Measurements from ENCODE around the gene AAR2. TPM values are rescaled to one million over a fixed set of nuclear protein-coding genes. Genes with fewer than 3 reads are reported as not detected.

AAR2 gene
- total RNA-seq, 1 donor from 2014 or later: 32.8 TPM

GRCh38 chr20:36205026-36205425, 31.3 kb upstream of the AAR2 start:
- Mint-ChIP-seq H3K27ac (ENCODE audit: unreplicated experiment) (no peak overlapping the region), H3K27me3 (ENCODE audit: unreplicated experiment) (no peaks in the 10 kb centered on the region), H3K36me3 (ENCODE audit: unreplicated experiment) (peaks cover 18% of the 10 kb centered on the region), H3K4me3 (ENCODE audit: unreplicated experiment) (no peak overlapping the region), H3K4me1 (ENCODE audit: unreplicated experiment) (no peaks in the 10 kb centered on the region), H3K9me3 (ENCODE audit: unreplicated experiment) (no peaks in the 10 kb centered on the region)
- DNase-seq (ENCODE audit: extremely low spot score, unreplicated experiment): no peak
- no peak for TF ChIP-seq CTCF (IDR thresholded peaks at IDR 0.05)

GRCh38 chr20:36206068-36206467, 30.2 kb upstream of the AAR2 start:
- peaks cover 19% of the 10 kb centered on the region for H3K36me3 Mint-ChIP-seq (ENCODE audit: unreplicated experiment)
- TF ChIP-seq CTCF (IDR thresholded peaks at IDR 0.05): no peak
- no peak overlapping the region for H3K4me3 Mint-ChIP-seq (ENCODE audit: unreplicated experiment)
- no peaks in the 10 kb centered on the region for H3K9me3 Mint-ChIP-seq (ENCODE audit: unreplicated experiment)
- DNase-seq (ENCODE audit: extremely low spot score, unreplicated experiment): no peak
- no peaks in the 10 kb centered on the region for H3K27me3 Mint-ChIP-seq (ENCODE audit: unreplicated experiment)
- no peak overlapping the region for H3K27ac Mint-ChIP-seq (ENCODE audit: unreplicated experiment)
- no peaks in the 10 kb centered on the region for H3K4me1 Mint-ChIP-seq (ENCODE audit: unreplicated experiment)

GRCh38 chr20:36206641-36207040, 29.6 kb upstream of the AAR2 start:
- Mint-ChIP-seq H3K27me3 (ENCODE audit: unreplicated experiment) (no peaks in the 10 kb centered on the region), H3K9me3 (ENCODE audit: unreplicated experiment) (no peaks in the 10 kb centered on the region), H3K36me3 (ENCODE audit: unreplicated experiment) (peaks cover 19% of the 10 kb centered on the region), H3K4me1 (ENCODE audit: unreplicated experiment) (no peaks in the 10 kb centered on the region), H3K4me3 (ENCODE audit: unreplicated experiment) (no peak overlapping the region), H3K27ac (ENCODE audit: unreplicated experiment) (no peak overlapping the region)
- DNase-seq (ENCODE audit: extremely low spot score, unreplicated experiment): no peak
- TF ChIP-seq CTCF (IDR thresholded peaks at IDR 0.05): no peak

- DNase-seq (ENCODE audit: extremely low spot score, unreplicated experiment): no peak
- Mint-ChIP-seq H3K36me3 (ENCODE audit: unreplicated experiment) (peaks cover 20% of the 10 kb centered on the region), H3K4me3 (ENCODE audit: unreplicated experiment) (no peak overlapping the region), H3K9me3 (ENCODE audit: unreplicated experiment) (no peaks in the 10 kb centered on the region), H3K27me3 (ENCODE audit: unreplicated experiment) (no peaks in the 10 kb centered on the region), H3K4me1 (ENCODE audit: unreplicated experiment) (no peaks in the 10 kb centered on the region), H3K27ac (ENCODE audit: unreplicated experiment) (no peak overlapping the region)
- TF ChIP-seq CTCF (IDR thresholded peaks at IDR 0.05): no peak
Observed at GRCh38 chr20:36207602-36208001, 28.7 kb upstream of the AAR2 start.

- DNase-seq (ENCODE audit: extremely low spot score, unreplicated experiment): no peak
- no peaks in the 10 kb centered on the region for H3K4me1 Mint-ChIP-seq (ENCODE audit: unreplicated experiment)
- no peak overlapping the region for H3K4me3 Mint-ChIP-seq (ENCODE audit: unreplicated experiment)
- H3K27me3 Mint-ChIP-seq (ENCODE audit: unreplicated experiment): no peaks in the 10 kb centered on the region
- no peak for TF ChIP-seq CTCF (IDR thresholded peaks at IDR 0.05)
- no peaks in the 10 kb centered on the region for H3K9me3 Mint-ChIP-seq (ENCODE audit: unreplicated experiment)
- no peak overlapping the region for H3K27ac Mint-ChIP-seq (ENCODE audit: unreplicated experiment)
- H3K36me3 Mint-ChIP-seq (ENCODE audit: unreplicated experiment): peaks cover 21% of the 10 kb centered on the region
Observed at GRCh38 chr20:36208257-36208656, 28.0 kb upstream of the AAR2 start.

Data from osteocyte (in vitro differentiated cells).